GM21529 (cell line): ENCODE data around the gene CHRDL2.
"Not testable (repeated sequence)": the region's sequence is repeated elsewhere in the genome, so short reads cannot be mapped to it uniquely, and the experiment has no call there.

ENCODE experiments used
- ATAC-seq: cut with Tn5 transposase; IDR thresholded peaks from one replicate; pipeline ENCODE4 v1.9.1; 2021; ENCODE audit not compliant: unreplicated experiment

The CHRDL2 gene

GRCh38 chr11:74731301-74732094 is at the start of gene CHRDL2:
Gene CHRDL2, minus strand, starts transcription at chr11:74731426. Its CDS starts 538 bp downstream, at chr11:74730888.
- ATAC-seq: no peak

GRCh38 chr11:74780248-74781005 is 49.2 kb upstream of the CHRDL2 start:
- ATAC-seq: no peak

GRCh38 chr11:74778581-74778980 is 47.4 kb upstream of the CHRDL2 start:
- no peak for ATAC-seq

GRCh38 chr11:74777877-74778276 is 46.7 kb upstream of the CHRDL2 start:
- ATAC-seq: no peak

- ATAC-seq: no peak
Measured at GRCh38 chr11:74777038-74777437, 45.8 kb upstream of the CHRDL2 start.

GRCh38 chr11:74776546-74776945 is 45.3 kb upstream of the CHRDL2 start:
- no peak for ATAC-seq

GRCh38 chr11:74775762-74776161 is 44.5 kb upstream of the CHRDL2 start:
- no peak for ATAC-seq

- no peak for ATAC-seq
Measured at GRCh38 chr11:74773476-74773875, 42.2 kb upstream of the CHRDL2 start.

GRCh38 chr11:74771139-74771538 is 39.9 kb upstream of the CHRDL2 start:
- ATAC-seq: no peak

- ATAC-seq: no peak
Measured at GRCh38 chr11:74770456-74770855, 39.2 kb upstream of the CHRDL2 start.

GRCh38 chr11:74769055-74769707 is 38.0 kb upstream of the CHRDL2 start:
- no peak for ATAC-seq

- ATAC-seq: peak; percentile 67
Measured at GRCh38 chr11:74768172-74768651, 37.0 kb upstream of the CHRDL2 start.

GRCh38 chr11:74766905-74767304 is 35.7 kb upstream of the CHRDL2 start:
- ATAC-seq: no peak

- ATAC-seq: no peak
Measured at GRCh38 chr11:74756571-74756970, 25.3 kb upstream of the CHRDL2 start.

- no peak for ATAC-seq
Measured at GRCh38 chr11:74755395-74755995, 24.3 kb upstream of the CHRDL2 start.

- ATAC-seq: peak; percentile 57
Measured at GRCh38 chr11:74754507-74755252, 23.5 kb upstream of the CHRDL2 start.

- no peak for ATAC-seq
Measured at GRCh38 chr11:74751303-74751702, 20.1 kb upstream of the CHRDL2 start.

GRCh38 chr11:74750598-74750997 is 19.4 kb upstream of the CHRDL2 start:
- ATAC-seq: not testable (repeated sequence)

- no peak for ATAC-seq
Measured at GRCh38 chr11:74749965-74750296, 18.7 kb upstream of the CHRDL2 start.

GRCh38 chr11:74749127-74749964 is 18.1 kb upstream of the CHRDL2 start:
- peak; percentile 47 for ATAC-seq
